ENCODE results near the gene BCAM. TPM values are rescaled to one million over a fixed set of nuclear protein-coding genes. Genes with fewer than 3 reads are reported as not detected.
A peak's percentile ranks its signal among the peaks of the same experiment; 100 is the strongest.

The BCAM gene
- total and polyA plus RNA-seq, 10 donors = 4.9 to 64.8 (median 55.3) TPM

GRCh38 chr19:44811122-44811419 lies 2.2 kb downstream of the BCAM start:
- Histone ChIP-seq H3K27ac (no peak overlapping the region), H3K9me3 (no peaks in the 10 kb centered on the region), H3K27me3 (replicated peaks in 1 of 7) (peaks cover 0 to 36% (median 0%) of the 10 kb centered on the region in 7 donors), H3K4me3 (no peak overlapping the region), H3K36me3 (peaks cover 0 to 29% (median 3%) of the 10 kb centered on the region in 6 donors), H3K4me1 (peaks cover 6 to 35% (median 27%) of the 10 kb centered on the region in 6 donors)
- WGBS, 5 donors = 84 to 93% (median 89%) methylated on average over 2 to 7 of the region's 7 CpGs
- TF ChIP-seq POLR2AphosphoS5 (IDR thresholded peaks at IDR 0.05) = no peak
- no peak for TF ChIP-seq POLR2A (IDR thresholded peaks at IDR 0.05)
- TF ChIP-seq CTCF (IDR thresholded peaks at IDR 0.05 in 8 of 11, conservative IDR thresholded peaks at IDR 0.05 in 3 of 11) = no peak
- DNase-seq = no peak
- intact Hi-C loops (cut with DNase I; ENCODE audit: low total_unique reads) = no loop called here

- no peak for DNase-seq
- H3K27me3 ChIP-seq (replicated peaks in 1 of 7) = peaks cover 0 to 35% (median 0%) of the 10 kb centered on the region in 7 donors
- no peaks in the 10 kb centered on the region for H3K9me3 ChIP-seq
- peaks cover 0 to 29% (median 3%) of the 10 kb centered on the region in 6 donors for H3K36me3 ChIP-seq
- TF ChIP-seq POLR2A (IDR thresholded peaks at IDR 0.05) = no peak
- TF ChIP-seq CTCF (IDR thresholded peaks at IDR 0.05 in 8 of 11, conservative IDR thresholded peaks at IDR 0.05 in 3 of 11) = no peak
- TF ChIP-seq POLR2AphosphoS5 (IDR thresholded peaks at IDR 0.05) = no peak
- no peak overlapping the region for H3K4me3 ChIP-seq
- peaks cover 6 to 35% (median 27%) of the 10 kb centered on the region in 6 donors for H3K4me1 ChIP-seq
- H3K27ac ChIP-seq = no peak overlapping the region
- WGBS, 5 donors = 84 to 95% (median 92%) methylated on average over 28 of the region's 28 CpGs
- intact Hi-C loops (cut with DNase I; ENCODE audit: low total_unique reads) = no loop called here
Measured at GRCh38 chr19:44812142-44812718, 3.3 kb downstream of the BCAM start.

- Histone ChIP-seq H3K36me3 (peaks cover 0 to 29% (median 3%) of the 10 kb centered on the region in 6 donors), H3K27ac (no peak overlapping the region), H3K4me3 (no peak overlapping the region), H3K27me3 (replicated peaks in 1 of 7) (peaks cover 0 to 25% (median 0%) of the 10 kb centered on the region in 7 donors), H3K4me1 (peaks cover 3 to 27% (median 21%) of the 10 kb centered on the region in 6 donors), H3K9me3 (no peaks in the 10 kb centered on the region)
- no peak for TF ChIP-seq POLR2A (IDR thresholded peaks at IDR 0.05)
- no peak for TF ChIP-seq CTCF (IDR thresholded peaks at IDR 0.05 in 8 of 11, conservative IDR thresholded peaks at IDR 0.05 in 3 of 11)
- 88 to 95% (median 92%) methylated on average over 20 to 38 of the region's 38 CpGs for WGBS, 5 donors
- intact Hi-C loops (cut with DNase I; ENCODE audit: low total_unique reads) = no loop called here
- DNase-seq = no peak
Measured at GRCh38 chr19:44813070-44813840, 4.4 kb downstream of the BCAM start.

GRCh38 chr19:44813841-44814470 lies 5.1 kb downstream of the BCAM start:
- Histone ChIP-seq H3K4me3 (no peak overlapping the region), H3K36me3 (peaks cover 0 to 36% (median 3%) of the 10 kb centered on the region in 6 donors), H3K27me3 (replicated peaks in 1 of 7) (peaks cover 0 to 18% (median 0%) of the 10 kb centered on the region in 7 donors), H3K27ac (peak overlapping the region in 1 of 8 donors; percentile 26), H3K4me1 (peaks cover 0 to 20% (median 14%) of the 10 kb centered on the region in 6 donors), H3K9me3 (no peaks in the 10 kb centered on the region)
- no peak for DNase-seq
- 84 to 90% (median 89%) methylated on average over 16 of the region's 16 CpGs for WGBS, 5 donors
- intact Hi-C loops (cut with DNase I; ENCODE audit: low total_unique reads) = no loop called here
- TF ChIP-seq POLR2AphosphoS5 (IDR thresholded peaks at IDR 0.05) = no peak
- no peak for TF ChIP-seq CTCF (IDR thresholded peaks at IDR 0.05 in 8 of 11, conservative IDR thresholded peaks at IDR 0.05 in 3 of 11)
- no peak for TF ChIP-seq POLR2A (IDR thresholded peaks at IDR 0.05)
